Neural progenitor cell (in vitro differentiated cells): Measurements from ENCODE around the gene FOXL3. TPM values are rescaled to one million over a fixed set of nuclear protein-coding genes. Genes with fewer than 3 reads are reported as not detected.
"Not testable (repeated sequence)": the region's sequence is repeated elsewhere in the genome, so short reads cannot be mapped to it uniquely, and the experiment has no call there.

Experiments
- DNase-seq: peaks from one replicate; pipeline ENCODE4 v3.0.0-alpha.2; 2016; ENCODE audit warnings: low spot score
- H2AFZ ChIP-seq: fragments of 200-600 bp; sonication (generic); replicated peaks from 2 replicates; pipeline ENCODE4 v1.6.1; 2016; ENCODE audit warnings: antibody characterized with exemption
- H3F3A ChIP-seq: fragments of 200-600 bp; sonication (generic); 2 replicates; pipeline ENCODE4 v1.6.1; 2016; ENCODE audit warnings: antibody characterized with exemption, low read depth
- H3K27ac ChIP-seq: fragments of 200-600 bp; sonication (generic); 2 replicates; pipeline ENCODE4 v1.5.1; 2016; ENCODE audit warnings: mild to moderate bottlenecking
- H3K27me3 ChIP-seq: fragments of 200-600 bp; sonication (generic); 2 replicates; pipeline ENCODE4 v1.6.1; 2016; ENCODE audit warnings: mild to moderate bottlenecking, moderate library complexity
- H3K36me3 ChIP-seq: fragments of 200-600 bp; sonication (generic); 2 replicates; pipeline ENCODE4 v1.5.1; 2016
- H3K4me1 ChIP-seq: fragments of 200-600 bp; sonication (generic); 2 replicates; pipeline ENCODE4 v1.6.1; 2016; ENCODE audit warnings: mixed run types
- H3K4me2 ChIP-seq: fragments of 200-600 bp; sonication (generic); 2 replicates; pipeline ENCODE4 v1.6.1; 2016
- H3K4me3 ChIP-seq: fragments of 200-600 bp; sonication (generic); 2 replicates; pipeline ENCODE4 v1.5.1; 2016
- H3K79me2 ChIP-seq: fragments of 200-600 bp; sonication (generic); 2 replicates; pipeline ENCODE4 v1.6.1; 2016; ENCODE audit warnings: low read depth
- H3K9ac ChIP-seq: fragments of 200-600 bp; sonication (generic); 2 replicates; pipeline ENCODE4 v1.6.1; 2016
- H3K9me3 ChIP-seq: fragments of 200-600 bp; sonication (generic); 2 replicates; pipeline ENCODE4 v1.5.1; 2016; ENCODE audit warnings: low read depth
- H4K20me1 ChIP-seq: fragments of 200-600 bp; sonication (generic); 2 replicates; pipeline ENCODE4 v1.6.1; 2016; ENCODE audit warnings: low read depth
- H3K27ac Mint-ChIP-seq: 3 replicates; pipeline ENCODE4 v1.8.0; 2021; ENCODE audit warnings: mixed read lengths
- H3K27me3 Mint-ChIP-seq: 2 replicates; pipeline ENCODE4 v1.8.0; 2022; ENCODE audit warnings: low read depth, mild to moderate bottlenecking, inconsistent platforms, moderate library complexity, mixed read lengths; ENCODE audit not compliant: insufficient read depth
- H3K36me3 Mint-ChIP-seq: 3 replicates; pipeline ENCODE4 v1.8.0; 2021; ENCODE audit warnings: mixed read lengths
- H3K4me1 Mint-ChIP-seq: 3 replicates; pipeline ENCODE4 v1.8.0; 2021; ENCODE audit warnings: mixed read lengths
- H3K4me3 Mint-ChIP-seq: 3 replicates; pipeline ENCODE4 v1.8.0; 2021; ENCODE audit warnings: mild to moderate bottlenecking, moderate library complexity, mixed read lengths
- H3K9me3 Mint-ChIP-seq: 3 replicates; pipeline ENCODE4 v1.8.0; 2020; ENCODE audit warnings: mixed read lengths
- CTCF ChIP-seq: fragments of 200-600 bp; sonication (generic); IDR thresholded peaks from 2 replicates; pipeline ENCODE4 v1.5.1; 2017; ENCODE audit warnings: antibody characterized with exemption, mild to moderate bottlenecking
- EZH2 ChIP-seq: fragments of 200-600 bp; sonication (generic); IDR thresholded peaks from 2 replicates; pipeline ENCODE4 v1.6.1; 2017; ENCODE audit warnings: antibody characterized with exemption, mild to moderate bottlenecking, moderate library complexity
- EZH2phosphoT487 ChIP-seq: fragments of 200-600 bp; sonication (generic); IDR thresholded peaks from 2 replicates; pipeline ENCODE4 v1.6.1; 2017; ENCODE audit warnings: antibody characterized with exemption
- total RNA-seq: library from RNA; depleted of rRNA; stranded (reverse); fragments of >200 nt; gene quantifications from 2 replicates; pipeline ENCODE4 v1.2.3, GENCODE V29; 2015; ENCODE audit warnings: low replicate concordance

FOXL3 gene
- total RNA-seq, 1 donor from 2014 or later, result not detected

- no peak overlapping the region for H3K4me2 ChIP-seq
- no peaks in the 10 kb centered on the region for H3K79me2 ChIP-seq
- Mint-ChIP-seq H3K9me3 (peaks cover 9% of the 10 kb centered on the region), H3K27me3 (peaks cover 26% of the 10 kb centered on the region), H3K36me3 (peaks cover 2% of the 10 kb centered on the region), H3K4me1 (peaks cover 32% of the 10 kb centered on the region), H3K4me3 (peak overlapping the region; percentile 73), H3K27ac (peak overlapping the region; percentile 81)
- H3K27ac ChIP-seq, result no peak overlapping the region
- no peaks in the 10 kb centered on the region for H3K27me3 ChIP-seq
- H3K36me3 ChIP-seq, result no peaks in the 10 kb centered on the region
- no peaks in the 10 kb centered on the region for H4K20me1 ChIP-seq
- H3K4me3 ChIP-seq, result no peak overlapping the region
- no peak for DNase-seq
- H2AFZ ChIP-seq, result no peak overlapping the region
- no peaks in the 10 kb centered on the region for H3K9me3 ChIP-seq
- TF ChIP-seq EZH2phosphoT487, result no peak
- no peak for TF ChIP-seq CTCF
- no peak for TF ChIP-seq EZH2
- peaks cover 6% of the 10 kb centered on the region for H3K4me1 ChIP-seq
- peaks cover 24% of the 10 kb centered on the region for H3F3A ChIP-seq
- no peak overlapping the region for H3K9ac ChIP-seq
These were observed 45.6 kb downstream of the FOXL3 start for GRCh38 chr7:335358-336148.

- not testable (repeated sequence) for H3K79me2 ChIP-seq, H3K27ac Mint-ChIP-seq, H3K4me3 Mint-ChIP-seq, H3K9me3 ChIP-seq, H3K4me1 ChIP-seq, H2AFZ ChIP-seq, H3K4me3 ChIP-seq, H3K36me3 Mint-ChIP-seq, H3K9me3 Mint-ChIP-seq, DNase-seq, H3K27me3 ChIP-seq, H3K27ac ChIP-seq, H3K36me3 ChIP-seq, H4K20me1 ChIP-seq, H3K9ac ChIP-seq, H3K4me2 ChIP-seq
- H3F3A ChIP-seq, result peaks cover 24% of the 10 kb centered on the region
- peaks cover 29% of the 10 kb centered on the region for H3K4me1 Mint-ChIP-seq
- peaks cover 25% of the 10 kb centered on the region for H3K27me3 Mint-ChIP-seq
These were observed 46.2 kb downstream of the FOXL3 start for GRCh38 chr7:336149-336533.

DNA sequence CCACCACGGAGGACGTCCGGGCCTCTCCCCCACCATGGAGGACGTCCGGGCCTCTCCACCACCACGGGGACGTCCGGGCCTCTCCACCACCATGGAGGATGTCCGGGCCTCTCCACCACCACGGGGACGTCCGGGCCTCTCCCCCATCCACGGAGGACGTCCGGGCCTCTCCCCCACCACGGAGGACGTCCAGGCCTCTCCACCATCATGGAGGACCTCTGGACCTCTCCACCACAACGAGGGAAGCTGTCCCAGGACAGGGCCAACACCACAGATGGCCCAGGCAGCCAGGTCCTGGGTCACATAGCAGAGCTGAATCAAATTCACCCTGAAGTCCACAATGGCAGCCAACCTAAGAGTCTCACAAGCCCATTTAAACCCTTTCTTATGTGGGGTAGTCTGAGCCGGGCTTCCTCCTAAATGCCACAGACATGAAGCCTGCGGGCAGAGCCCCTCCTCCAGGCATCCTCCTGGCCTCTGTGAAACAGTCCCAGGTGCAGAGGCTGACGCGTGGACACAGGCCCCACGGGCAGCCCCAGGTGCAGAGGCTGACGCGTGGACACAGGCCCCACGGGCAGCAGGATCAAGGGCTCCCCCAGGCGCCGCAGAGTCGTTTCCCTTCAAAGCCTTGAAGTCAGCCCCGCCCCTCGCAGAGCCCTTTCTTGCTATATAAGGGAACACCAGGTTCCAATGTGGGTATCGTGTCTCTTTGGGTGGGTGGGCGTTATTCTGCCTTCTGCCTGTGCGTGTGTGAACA is 47.0 kb downstream of the FOXL3 start:
- Histone ChIP-seq H3K4me3 (no peak overlapping the region), H3K79me2 (no peaks in the 10 kb centered on the region), H2AFZ (no peak overlapping the region), H3F3A (peaks cover 24% of the 10 kb centered on the region), H3K27me3 (no peaks in the 10 kb centered on the region), H3K9me3 (no peaks in the 10 kb centered on the region), H3K9ac (no peak overlapping the region), H3K27ac (no peak overlapping the region), H3K36me3 (no peaks in the 10 kb centered on the region), H3K4me1 (peaks cover 6% of the 10 kb centered on the region), H3K4me2 (no peak overlapping the region), H4K20me1 (no peaks in the 10 kb centered on the region)
- DNase-seq, result no peak
- no peak overlapping the region for H3K4me3 Mint-ChIP-seq
- peaks cover 2% of the 10 kb centered on the region for H3K36me3 Mint-ChIP-seq
- peaks cover 9% of the 10 kb centered on the region for H3K9me3 Mint-ChIP-seq
- peaks cover 27% of the 10 kb centered on the region for H3K4me1 Mint-ChIP-seq
- TF ChIP-seq EZH2phosphoT487 (no peak), EZH2 (no peak), CTCF (no peak)
- H3K27me3 Mint-ChIP-seq, result peaks cover 24% of the 10 kb centered on the region
- no peak overlapping the region for H3K27ac Mint-ChIP-seq

DNA sequence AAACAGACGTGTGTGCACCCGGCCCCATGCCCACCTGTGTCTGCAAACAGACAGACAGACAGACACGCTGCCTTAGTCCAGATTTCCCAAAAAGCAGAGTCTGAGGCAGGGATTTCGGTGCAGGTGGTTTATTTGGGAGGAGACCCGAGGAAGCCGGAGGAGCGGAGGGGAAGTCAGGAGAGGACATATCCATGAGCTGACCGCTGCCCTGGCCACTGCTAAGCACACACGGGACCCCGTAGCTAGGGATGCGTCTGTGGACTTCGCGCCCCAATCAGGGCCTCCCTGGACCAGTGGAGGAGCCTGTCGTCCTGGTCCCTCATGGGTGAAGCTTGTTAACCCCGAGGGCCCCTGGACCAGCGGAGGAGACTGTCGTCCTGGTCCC is 47.6 kb downstream of the FOXL3 start:
- H4K20me1 ChIP-seq, result no peaks in the 10 kb centered on the region
- Mint-ChIP-seq H3K4me3 (no peak overlapping the region), H3K9me3 (peaks cover 9% of the 10 kb centered on the region), H3K27ac (no peak overlapping the region), H3K27me3 (peaks cover 24% of the 10 kb centered on the region), H3K4me1 (peaks cover 32% of the 10 kb centered on the region), H3K36me3 (peaks cover 2% of the 10 kb centered on the region)
- H3K79me2 ChIP-seq, result no peaks in the 10 kb centered on the region
- no peaks in the 10 kb centered on the region for H3K27me3 ChIP-seq
- H3K9ac ChIP-seq, result no peak overlapping the region
- H3K36me3 ChIP-seq, result no peaks in the 10 kb centered on the region
- TF ChIP-seq CTCF (no peak), EZH2phosphoT487 (no peak), EZH2 (no peak)
- H3K27ac ChIP-seq, result no peak overlapping the region
- no peak overlapping the region for H3K4me2 ChIP-seq
- no peak for DNase-seq
- H3K9me3 ChIP-seq, result no peaks in the 10 kb centered on the region
- H2AFZ ChIP-seq, result no peak overlapping the region
- peaks cover 24% of the 10 kb centered on the region for H3F3A ChIP-seq
- no peak overlapping the region for H3K4me3 ChIP-seq
- H3K4me1 ChIP-seq, result peaks cover 6% of the 10 kb centered on the region
